NCI-H446 (cell line): Measurements from ENCODE around the gene SLC22A7.
A peak's percentile ranks its signal among the peaks of the same experiment; 100 is the strongest.
"Not testable (repeated sequence)": the region's sequence is repeated elsewhere in the genome, so short reads cannot be mapped to it uniquely, and the experiment has no call there.

Source experiments
- DNase-seq, 2 experiments: peaks; one replicate each; lab custom pipeline; 2025; lab: John Stamatoyannopoulos, UW

The SLC22A7 gene

DNA sequence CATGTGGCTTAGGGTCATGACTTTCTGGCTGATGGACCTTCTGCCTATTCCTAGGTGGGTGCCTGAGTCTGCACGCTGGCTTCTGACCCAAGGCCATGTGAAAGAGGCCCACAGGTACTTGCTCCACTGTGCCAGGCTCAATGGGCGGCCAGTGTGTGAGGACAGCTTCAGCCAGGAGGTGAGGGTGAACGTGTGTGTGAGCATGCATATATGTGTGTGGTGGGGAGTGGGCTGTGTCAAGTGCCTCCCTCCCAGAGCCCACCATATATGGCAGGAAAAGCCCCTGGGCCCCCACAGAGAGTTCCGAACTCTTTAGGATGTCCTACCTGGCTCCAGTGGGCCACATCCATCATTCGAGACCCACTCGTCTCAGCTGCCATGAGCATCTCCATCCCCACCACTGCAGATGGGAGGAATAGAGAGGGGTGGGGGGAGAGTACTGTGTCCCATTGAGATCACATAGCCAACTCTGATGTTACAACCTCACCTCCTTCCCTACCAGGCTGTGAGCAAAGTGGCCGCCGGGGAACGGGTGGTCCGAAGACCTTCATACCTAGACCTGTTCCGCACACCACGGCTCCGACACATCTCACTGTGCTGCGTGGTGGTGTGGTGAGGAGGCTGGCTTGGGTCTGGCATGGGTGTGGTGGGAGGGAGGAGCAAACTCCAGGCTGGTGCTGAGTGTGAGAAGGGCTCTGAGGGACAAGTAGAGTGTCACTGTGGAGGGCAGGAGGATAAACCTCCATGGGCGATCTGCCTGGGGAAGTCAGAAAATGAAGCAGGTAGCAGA lies 3.2 kb downstream of the SLC22A7 start:
- no peak for DNase-seq

DNA sequence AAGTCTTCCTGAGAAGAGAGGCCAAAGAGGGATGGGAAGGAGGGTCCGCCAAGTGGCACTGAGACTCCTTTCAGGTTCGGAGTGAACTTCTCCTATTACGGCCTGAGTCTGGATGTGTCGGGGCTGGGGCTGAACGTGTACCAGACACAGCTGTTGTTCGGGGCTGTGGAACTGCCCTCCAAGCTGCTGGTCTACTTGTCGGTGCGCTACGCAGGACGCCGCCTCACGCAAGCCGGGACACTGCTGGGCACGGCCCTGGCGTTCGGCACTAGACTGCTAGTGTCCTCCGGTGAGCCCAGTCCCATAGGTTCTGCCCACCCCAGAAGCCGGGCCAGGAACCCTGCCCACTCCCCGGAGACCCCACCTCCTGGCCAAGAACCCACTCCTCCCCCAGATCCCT lies 4.1 kb downstream of the SLC22A7 start:
- no peak for DNase-seq

DNA sequence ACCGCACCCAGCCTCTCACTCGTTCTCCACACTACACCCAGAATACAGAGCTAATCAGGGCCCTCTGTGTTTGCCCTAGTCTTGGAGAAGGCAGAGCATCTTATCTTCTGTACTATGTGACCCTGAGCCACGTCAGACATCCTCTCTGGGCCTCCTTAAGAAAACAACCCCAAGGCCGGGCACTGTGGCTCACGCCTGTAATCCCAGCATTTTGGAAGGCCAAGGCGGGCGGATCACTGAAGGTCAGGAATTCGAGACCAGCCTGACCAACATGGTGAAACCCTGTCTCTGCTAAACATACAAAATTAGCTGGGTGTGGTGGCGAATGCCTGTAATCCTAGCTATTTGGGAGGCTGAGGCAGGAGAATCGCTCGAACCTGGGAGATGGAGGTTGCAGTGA lies 4.9 kb downstream of the SLC22A7 start:
- not testable (repeated sequence) for DNase-seq

DNA sequence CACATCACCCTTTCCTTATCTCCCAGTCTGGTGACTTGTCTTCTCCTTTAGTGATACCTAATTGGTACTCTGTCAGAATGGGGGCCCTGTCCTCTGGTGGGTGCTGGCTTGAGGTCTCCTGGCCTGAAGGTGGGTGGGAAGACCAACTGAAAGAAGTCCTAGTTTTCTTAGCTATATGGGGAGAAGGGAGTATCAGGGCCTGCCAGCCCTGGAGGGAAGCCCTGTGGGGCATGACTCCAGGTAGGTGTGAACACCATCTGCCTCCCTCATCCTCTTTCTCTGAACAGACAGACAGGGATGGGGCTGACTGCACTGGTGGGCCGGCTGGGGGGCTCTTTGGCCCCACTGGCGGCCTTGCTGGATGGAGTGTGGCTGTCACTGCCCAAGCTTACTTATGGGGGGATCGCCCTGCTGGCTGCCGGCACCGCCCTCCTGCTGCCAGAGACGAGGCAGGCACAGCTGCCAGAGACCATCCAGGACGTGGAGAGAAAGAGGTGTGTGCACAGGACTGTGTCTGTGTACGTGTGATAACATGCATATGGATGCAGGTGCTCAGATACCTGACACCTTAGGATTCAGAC lies 5.8 kb downstream of the SLC22A7 start:
- DNase-seq, result no peak

- no peak for DNase-seq
Observed at GRCh38 chr6:43304361-43304760, 6.3 kb downstream of the SLC22A7 start.

- DNase-seq, result no peak
Observed at GRCh38 chr6:43304882-43305281, 6.8 kb downstream of the SLC22A7 start.

GRCh38 chr6:43306086-43306485 lies 8.0 kb downstream of the SLC22A7 start:
- DNase-seq, result no peak

GRCh38 chr6:43307451-43308100 lies 9.5 kb downstream of the SLC22A7 start:
- no peak for DNase-seq

GRCh38 chr6:43308101-43308989 lies 10.3 kb downstream of the SLC22A7 start, which contains the start of gene CRIP3:
TSS of gene CRIP3 (minus strand) at chr6:43308826. CDS start at chr6:43308792, 34 bp downstream.
- no peak for DNase-seq

DNA sequence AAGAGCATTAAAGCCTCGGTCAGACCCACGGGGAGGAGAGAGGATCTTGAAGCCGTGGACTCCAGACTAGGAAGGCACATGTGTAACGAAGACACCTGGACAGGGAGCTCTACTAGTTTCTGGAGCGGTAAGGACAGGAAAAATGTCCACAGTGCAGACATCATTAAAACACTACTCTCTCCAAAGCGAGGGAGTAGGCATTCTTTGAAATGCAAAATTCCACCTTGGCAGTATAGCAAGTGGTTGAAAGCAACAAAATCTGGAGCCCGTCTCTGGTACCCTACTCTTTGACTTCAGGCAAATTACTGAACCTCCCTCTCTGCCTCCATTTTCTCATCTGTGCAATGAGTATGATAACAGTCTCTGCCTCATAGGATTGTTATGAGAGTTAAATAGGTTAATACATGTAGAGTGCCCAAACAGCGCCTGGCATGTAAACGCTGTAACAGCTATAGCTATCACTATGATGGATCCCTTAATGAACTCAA lies 11.0 kb downstream of the SLC22A7 start:
- DNase-seq, result no peak

- DNase-seq, result no peak
Observed at GRCh38 chr6:43310134-43310533, 12.1 kb downstream of the SLC22A7 start.

DNA sequence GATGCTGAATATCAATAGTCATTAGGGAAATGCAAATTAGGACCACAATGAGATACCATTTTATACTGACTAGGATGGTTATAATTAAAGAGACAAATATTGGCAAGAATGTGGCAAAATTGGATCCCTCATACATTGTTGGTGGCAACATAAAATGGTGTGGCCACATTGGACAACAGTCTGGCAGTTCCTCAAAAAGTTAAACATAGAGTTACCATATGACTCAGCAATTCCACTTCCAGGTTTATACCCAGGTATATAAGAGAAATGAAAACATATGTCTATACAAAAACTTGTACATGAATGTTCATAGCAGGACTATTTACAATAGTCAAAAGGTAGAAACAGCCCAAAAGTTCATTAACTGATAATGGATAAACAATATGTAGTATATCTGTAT lies 12.6 kb downstream of the SLC22A7 start:
- DNase-seq, result no peak

DNA sequence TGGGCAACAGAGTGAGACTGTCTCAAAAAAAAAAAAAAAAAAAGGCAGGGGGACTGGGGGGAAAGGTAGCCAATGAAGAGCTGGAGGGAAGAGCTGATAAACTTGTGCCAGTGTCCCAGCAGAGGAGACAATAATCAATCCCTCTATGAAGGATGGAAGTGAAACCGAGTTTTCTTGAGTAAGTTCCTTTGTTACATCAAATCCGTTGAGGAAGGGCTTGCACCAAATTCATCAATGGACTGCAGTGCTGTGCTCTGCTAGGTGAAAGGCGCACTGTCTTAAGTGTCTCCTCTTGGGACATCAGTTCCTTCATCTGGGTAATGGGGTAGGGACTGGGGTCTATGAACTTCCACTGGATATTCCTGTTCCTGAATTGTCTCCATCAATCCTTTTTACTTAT lies 13.6 kb downstream of the SLC22A7 start:
- no peak for DNase-seq

DNA sequence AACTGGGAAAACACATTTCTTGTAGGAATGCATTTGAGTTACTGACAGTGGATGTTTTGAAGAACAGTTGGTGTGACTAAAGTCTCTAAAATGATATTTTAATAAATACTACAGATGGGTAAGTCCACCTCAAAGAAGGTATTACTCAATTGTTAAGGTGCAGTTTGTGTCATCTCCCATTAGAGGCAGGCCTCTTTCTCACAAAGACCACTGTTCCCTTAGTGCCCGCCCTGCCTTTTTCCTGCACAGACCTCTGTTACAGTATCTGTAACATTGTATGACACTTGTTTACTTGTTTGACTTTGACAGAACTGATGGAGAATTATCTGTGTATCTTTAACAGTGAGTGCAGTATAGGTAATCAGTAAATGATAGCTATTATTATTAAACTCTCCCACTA lies 15.8 kb downstream of the SLC22A7 start:
- no peak for DNase-seq

GRCh38 chr6:43318011-43318410 lies 20.0 kb downstream of the SLC22A7 start:
- DNase-seq, result no peak

- DNase-seq, result no peak
Observed at GRCh38 chr6:43325876-43326275, 27.8 kb downstream of the SLC22A7 start.

GRCh38 chr6:43328528-43328927 lies 30.5 kb downstream of the SLC22A7 start:
- DNase-seq, result no peak

GRCh38 chr6:43331470-43331869 lies 33.4 kb downstream of the SLC22A7 start:
- no peak for DNase-seq

DNA sequence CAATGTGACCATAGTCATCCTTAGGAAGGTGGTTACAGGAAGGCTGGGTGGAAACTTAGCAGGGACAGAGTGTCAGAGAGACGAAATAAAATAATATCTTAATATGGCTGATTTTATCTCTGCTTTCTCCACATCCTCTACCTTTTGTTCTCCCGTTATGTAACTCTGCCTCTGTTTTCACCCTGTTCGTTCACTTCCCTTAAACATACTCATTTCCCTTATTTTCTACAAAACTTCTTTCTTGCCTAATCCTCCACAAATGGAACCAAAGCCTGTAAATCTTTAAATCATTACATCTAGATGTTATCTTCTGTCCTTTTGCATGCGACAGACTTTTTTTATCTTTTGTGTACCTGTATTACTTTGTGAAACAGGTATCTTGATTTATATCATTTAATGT lies 33.8 kb downstream of the SLC22A7 start:
- no peak for DNase-seq

DNA sequence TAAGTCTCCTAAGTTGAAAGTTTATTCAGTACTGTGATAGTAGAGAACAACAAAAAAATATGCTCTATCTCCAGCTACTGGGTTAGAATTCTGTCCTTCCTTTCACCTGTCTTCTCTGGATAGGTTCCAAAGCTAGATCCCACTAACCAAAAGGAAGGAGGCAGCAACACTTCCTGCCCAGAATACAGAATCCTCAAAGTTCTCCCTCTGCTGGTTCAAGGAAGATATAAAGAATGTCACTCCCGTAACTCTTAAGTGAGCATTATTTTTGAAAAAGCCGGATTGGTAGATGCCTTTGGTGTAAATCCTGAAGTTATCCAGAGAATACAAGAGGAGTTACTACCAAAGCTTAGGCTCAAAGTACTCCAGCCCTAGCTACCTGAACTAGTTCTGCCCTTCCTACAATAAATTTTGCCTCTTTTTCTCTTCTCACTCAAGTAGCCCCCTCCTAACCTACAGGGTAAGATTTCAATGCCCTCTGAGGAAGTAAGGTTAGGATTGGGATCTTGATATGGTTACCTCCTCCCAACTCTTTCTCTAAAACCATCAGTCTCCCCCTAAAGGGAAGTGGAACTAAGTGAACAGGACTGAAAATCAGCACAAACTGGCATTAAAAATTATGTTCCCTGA lies 36.5 kb downstream of the SLC22A7 start:
- DNase-seq, result peak; percentile 8 to 52

DNA sequence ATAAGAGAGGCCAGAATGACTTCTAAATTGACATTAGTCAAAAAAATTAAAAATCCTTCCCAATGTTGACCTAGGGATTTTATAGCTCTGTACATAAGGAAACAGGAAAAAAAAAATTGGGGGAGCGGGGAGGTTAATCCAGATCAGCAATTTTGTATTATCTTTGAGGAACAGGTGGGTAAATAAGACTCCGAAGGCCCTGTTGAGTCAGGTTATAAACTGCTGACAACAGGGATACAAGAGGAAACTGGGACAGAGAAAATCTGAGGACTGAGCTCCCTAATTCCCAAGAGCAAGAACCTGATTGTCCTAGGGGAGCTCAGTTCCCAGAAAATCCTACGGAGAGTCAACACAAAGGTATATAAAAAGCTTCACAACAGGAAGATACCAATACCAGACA lies 37.4 kb downstream of the SLC22A7 start:
- no peak for DNase-seq

DNA sequence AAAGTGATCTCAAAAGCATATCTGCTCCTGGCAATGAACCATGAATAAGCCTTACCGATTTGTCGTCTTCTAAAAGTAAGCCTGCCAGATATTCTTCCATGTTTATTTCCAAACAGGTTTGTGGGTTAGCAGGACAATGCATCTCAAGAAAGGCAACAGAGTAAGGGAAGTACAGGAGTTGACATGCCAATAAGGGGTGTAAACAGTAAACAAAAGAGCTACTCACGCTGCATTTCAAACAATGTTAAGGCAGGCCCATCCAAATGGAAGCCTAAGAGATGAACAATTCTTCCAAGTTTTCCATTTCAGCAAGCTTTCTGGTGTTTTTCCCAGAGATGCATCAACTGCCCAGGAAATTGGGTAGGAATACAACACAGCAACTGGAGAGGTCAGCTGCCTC lies 38.3 kb downstream of the SLC22A7 start:
- no peak for DNase-seq
